Heart left ventricle (tissue), 16 donors: ENCODE measurements around the gene ABCC3. TPM values are rescaled to one million over a fixed set of nuclear protein-coding genes. Genes with fewer than 3 reads are reported as not detected.
"Not testable (repeated sequence)": the region's sequence is repeated elsewhere in the genome, so short reads cannot be mapped to it uniquely, and the experiment has no call there.

ENCODE experiments used
- ATAC-seq, 4 donors: fragments of 200-7000 bp; cut with Tn5 transposase; one replicate each; pipeline ENCODE4 v1.9.1; 2020 to 2022; ENCODE audit warnings: moderate library complexity in 4 of 4, mild to moderate bottlenecking in 3 of 4, moderate number of reproducible peaks in 1 of 4
- DNase-seq, 5 donors: peaks; one replicate each; pipeline ENCODE4 v3.0.0-alpha.2; 2020
- H3K27ac ChIP-seq, 12 donors: fragments of 200-600 bp; sonication (generic) in 4 of 12; one replicate each; pipeline versions ENCODE4 v1.5.0 to v1.8.0; 2016 to 2022; ENCODE audit warnings: mild to moderate bottlenecking in 2 of 12
- H3K27me3 ChIP-seq, 9 donors: fragments of 200-600 bp; sonication (generic) in 2 of 9; one replicate each; pipeline versions ENCODE4 v1.5.1 to v1.8.0; 2016 to 2022; ENCODE audit warnings: mild to moderate bottlenecking in 3 of 9
- H3K36me3 ChIP-seq, 9 donors: fragments of 200-600 bp; sonication (generic) in 2 of 9; one replicate each; pipeline versions ENCODE4 v1.5.0 to v1.8.0; 2018 to 2022; ENCODE audit warnings: mild to moderate bottlenecking in 2 of 9
- H3K4me1 ChIP-seq, 12 donors: fragments of 200-600 bp; sonication (generic) in 4 of 12; one replicate each; pipeline versions ENCODE4 v1.5.0 to v1.8.0; 2016 to 2022; ENCODE audit warnings: mild to moderate bottlenecking in 3 of 12
- H3K4me3 ChIP-seq, 12 donors: fragments of 200-600 bp; sonication (generic) in 4 of 12; one replicate each; pipeline versions ENCODE4 v1.5.0 to v1.8.0; 2017 to 2022; ENCODE audit warnings: mild to moderate bottlenecking in 9 of 12, moderate library complexity in 4 of 12
- H3K9me3 ChIP-seq, 12 donors: fragments of 200-600 bp; sonication (generic) in 4 of 12; one replicate each; pipeline versions ENCODE4 v1.5.0 to v1.8.0; 2016 to 2022; ENCODE audit warnings: mild to moderate bottlenecking in 1 of 12
- CTCF ChIP-seq, 12 donors: fragments of 200-600 bp; sonication (generic) in 4 of 12; IDR thresholded peaks; one replicate each; pipeline versions ENCODE4 v1.5.0 to v1.8.0; 2018 to 2022; ENCODE audit warnings: antibody characterized with exemption in 12 of 12, mild to moderate bottlenecking in 5 of 12
- POLR2A ChIP-seq, 2 donors: fragments of 450-650 bp; IDR thresholded peaks; one replicate each; pipeline ENCODE4 v1.6.1; 2017; ENCODE audit warnings: antibody characterized with exemption in 2 of 2, mild to moderate bottlenecking in 2 of 2, moderate library complexity in 2 of 2
- WGBS, 4 donors: extraction: QIAGEN DNeasy Blood & Tissue Kit in 2 of 4; methylation state at CpG; one replicate each; pipeline versions ENCODE4 v1.1.5 to v1.1.7; 2013 to 2018; 5-methylcytosine and 5-hydroxymethylcytosine counted together
- intact Hi-C, 10 donors: fragments of 100-400 bp; cut with DNase I; formaldehyde crosslinking; loops; one replicate each; pipeline versions ENCODE4 v1.11.1 to v1.14.2; 2022
- polyA plus RNA-seq, 2 donors: library from polyadenylated mRNA; stranded (reverse); fragments of 200-250 nt; gene quantifications; one replicate each; pipeline ENCODE4 v1.2.3, GENCODE V29; 2013
- total RNA-seq, 9 donors: library from RNA; depleted of rRNA in 2 of 9; stranded (reverse); fragments of >200 nt in 2 of 9; fragmentation: NEBNext Ultra II Directional in 3 of 9; extraction: Animal tissue kit (Norgen Biotek cat#: 25700) in 3 of 9; gene quantifications; one replicate each; pipeline versions ENCODE4 v1.1.0 to v1.2.4, GENCODE V29; 2016 to 2023
- donor health status: ischemic (EF 13 %, LVEDD 7.1; RV severe dilation, severe dysfunction).
- donor health status: healthy with polysubstance abuse.
- donor health status: DM: no; HTN: yes; CAD: no.
- donor health status: DM: no; HTN: no; CAD: no.
- donor health status: ischemic (EF 25% LVEDD 6.9; RV normal size, moderate dysfunction).
- donor health status: ischemic (EF 25% LVEDD 5.7; RV mildly dilated, moderate dysfunction).
- donor health status: healthy.
- donor health status: DM: yes; HTN: yes; CAD: no.
- donor health status: ischemic (EF 35%, LVEDD 5.7; RV mildly dilated, moderate dysfunction).
- donor health status: nonischemic (EF 11% LVEDD 7.7; RV severe dilation, severe dysfunction).
- donor health status: DM: yes; HTN: yes; CAD: no.
- donor health status: PGD.
- donor health status: ischemic (EF 29% LVEDD 5.4; RV normal size, mild dysfunction).
- donor health status: nonischemic (EF 23%, LVEDD 6.1; RV moderate dilation, normal function).

The ABCC3 gene
- total and polyA plus RNA-seq, 11 donors, result 0.20 to 21.6 (median 1.3) TPM; not detected in 1

GRCh38 chr17:50703162-50703561 lies 68.5 kb downstream of the ABCC3 start:
- H3K36me3 ChIP-seq, result peaks cover 0 to 61% (median 41%) of the 10 kb centered on the region in 9 donors
- ATAC-seq, result no peak
- no peak for TF ChIP-seq POLR2A (IDR thresholded peaks at IDR 0.05)
- TF ChIP-seq CTCF (IDR thresholded peaks at IDR 0.05), result no peak
- WGBS, 4 donors, result 88 to 95% (median 92%) methylated on average over 3 of the region's 3 CpGs
- H3K4me1 ChIP-seq, result peaks cover 0 to 53% (median 25%) of the 10 kb centered on the region in 12 donors
- H3K9me3 ChIP-seq, result no peaks in the 10 kb centered on the region
- H3K27ac ChIP-seq, result no peak overlapping the region
- H3K27me3 ChIP-seq, result no peaks in the 10 kb centered on the region
- DNase-seq, result no peak
- H3K4me3 ChIP-seq, result no peak overlapping the region
- intact Hi-C loops, result loop anchor here in 1 of 10 donors (10.0 kb wide), 1 partner anchor 142 kb away; no protein-coding TSS in a partner anchor

GRCh38 chr17:50707289-50708049 lies 72.8 kb downstream of the ABCC3 start, which contains the start of gene ANKRD40:
Gene ANKRD40 (minus strand): TSS chr17:50707914. CDS start chr17:50707654, 260 bp downstream.
- Histone ChIP-seq H3K4me1 (peaks cover 0 to 60% (median 41%) of the 10 kb centered on the region in 12 donors), H3K4me3 (peak within 1 kb of the TSS; percentile 50 to 81 (median 74)), H3K27ac (peak within 1 kb of the TSS; percentile 94 to 100 (median 97)), H3K27me3 (no peaks in the 10 kb centered on the region), H3K9me3 (no peaks in the 10 kb centered on the region), H3K36me3 (peaks cover 0 to 27% (median 18%) of the 10 kb centered on the region in 9 donors)
- DNase-seq (peak; percentile 91 to 94 (median 91)), ATAC-seq (peak; percentile 80 to 92 (median 88))
- intact Hi-C loops, result loop anchor here in 2 of 10 donors (5.0 to 10.0 kb wide), 2 partner anchors 137 to 160 kb away; partner anchors contain the start of gene SPATA20 (in 1 of the 2)
- 0 to 1% (median 0%) methylated on average over 43 to 74 of the region's 74 CpGs for WGBS, 4 donors
- TF ChIP-seq CTCF (IDR thresholded peaks at IDR 0.05), result no peak
- peak; percentile 9 to 59 for TF ChIP-seq POLR2A (IDR thresholded peaks at IDR 0.05)

- H3K9me3 ChIP-seq, result no peaks in the 10 kb centered on the region
- no peaks in the 10 kb centered on the region for H3K27me3 ChIP-seq
- DNase-seq, result peak in 1 of 5 donors; percentile 27
- peak overlapping the region; percentile 50 to 81 (median 74) for H3K4me3 ChIP-seq
- WGBS, 4 donors, result 1 to 6% (median 3%) methylated on average over 6 of the region's 6 CpGs
- intact Hi-C loops, result loop anchor here in 2 of 10 donors (5.0 to 10.0 kb wide), 2 partner anchors 136 to 161 kb away; partner anchors contain the start of gene SPATA20 (in 1 of the 2)
- no peak for TF ChIP-seq POLR2A (IDR thresholded peaks at IDR 0.05)
- TF ChIP-seq CTCF (IDR thresholded peaks at IDR 0.05), result no peak
- H3K4me1 ChIP-seq, result peaks cover 0 to 55% (median 36%) of the 10 kb centered on the region in 12 donors
- H3K36me3 ChIP-seq, result peaks cover 0 to 19% (median 14%) of the 10 kb centered on the region in 9 donors
- peak overlapping the region; percentile 94 to 100 (median 97) for H3K27ac ChIP-seq
- ATAC-seq, result peak in 3 of 4 donors; percentile 15 to 34 (median 25)
Observed at GRCh38 chr17:50708050-50709000, 73.6 kb downstream of the ABCC3 start.

GRCh38 chr17:50709053-50709452 lies 74.4 kb downstream of the ABCC3 start:
- 72 to 89% (median 85%) methylated on average over 4 of the region's 4 CpGs for WGBS, 4 donors
- H3K4me3 ChIP-seq, result peak overlapping the region in 6 of 12 donors; percentile 73 to 81 (median 80)
- not testable (repeated sequence) for ATAC-seq, DNase-seq, H3K27me3 ChIP-seq, H3K9me3 ChIP-seq
- intact Hi-C loops, result loop anchor here in 2 of 10 donors (5.0 to 10.0 kb wide), 2 partner anchors 136 to 162 kb away; partner anchors contain the start of gene SPATA20 (in 1 of the 2)
- peaks cover 0 to 48% (median 30%) of the 10 kb centered on the region in 12 donors for H3K4me1 ChIP-seq
- peak overlapping the region; percentile 94 to 100 (median 97) for H3K27ac ChIP-seq
- H3K36me3 ChIP-seq, result peaks cover 0 to 12% (median 8%) of the 10 kb centered on the region in 9 donors
